Aorta (tissue), 5 donors: Measurements from ENCODE around the gene EHMT2. TPM values are rescaled to one million over a fixed set of nuclear protein-coding genes. Genes with fewer than 3 reads are reported as not detected.

Experiments used
- ATAC-seq: fragments of 200-7000 bp; cut with Tn5 transposase; one replicate; pipeline ENCODE4 v1.9.1; 2022; ENCODE audit warnings: moderate library complexity; ENCODE audit not compliant: low FRiP score
- DNase-seq, 2 donors: peaks; one replicate each; pipeline ENCODE4 v3.0.0-alpha.2; 2020
- H3K27ac ChIP-seq, 2 donors: one replicate each; pipeline ENCODE4 v1.5.1; 2013; ENCODE audit warnings: low read length in 2 of 2, mild to moderate bottlenecking in 2 of 2, moderate library complexity in 2 of 2, control low read depth in 1 of 2, inconsistent platforms in 1 of 2, low read depth in 1 of 2
- H3K27me3 ChIP-seq, 2 donors: one replicate each; pipeline ENCODE4 v1.6.1; 2013; ENCODE audit warnings: control low read depth in 1 of 2, low read length in 1 of 2, mild to moderate bottlenecking in 1 of 2, moderate library complexity in 1 of 2; ENCODE audit not compliant: insufficient read depth in 2 of 2, control insufficient read depth in 1 of 2
- H3K36me3 ChIP-seq, 2 donors: one replicate each; pipeline ENCODE4 v1.6.1; 2013; ENCODE audit warnings: control low read depth in 1 of 2, low read length in 1 of 2, mild to moderate bottlenecking in 1 of 2; ENCODE audit not compliant: insufficient read depth in 2 of 2, control insufficient read depth in 1 of 2
- H3K4me1 ChIP-seq, 2 donors: one replicate each; pipeline ENCODE4 v1.6.1; 2013; ENCODE audit warnings: low read length in 2 of 2, control low read depth in 1 of 2, mild to moderate bottlenecking in 1 of 2, moderate library complexity in 1 of 2; ENCODE audit not compliant: insufficient read depth in 2 of 2, control insufficient read depth in 1 of 2
- H3K4me3 ChIP-seq, 2 donors: one replicate each; pipeline ENCODE4 v1.5.1; 2013; ENCODE audit warnings: low read length in 2 of 2, control low read depth in 1 of 2, mild to moderate bottlenecking in 1 of 2
- H3K9me3 ChIP-seq: one replicate; pipeline ENCODE4 v1.6.1; 2013; ENCODE audit warnings: mild to moderate bottlenecking, low read length; ENCODE audit not compliant: control insufficient read depth
- WGBS, 2 donors: extraction: QIAGEN DNeasy Blood & Tissue Kit; methylation state at CpG; one replicate each; pipeline ENCODE4 v1.1.7; 2013; 5-methylcytosine and 5-hydroxymethylcytosine counted together
- intact Hi-C, 2 donors: fragments of 100-400 bp; cut with DNase I; formaldehyde crosslinking; loops; one replicate each; pipeline versions ENCODE4 v1.14.2 to v1.15.0; 2022
- polyA plus RNA-seq, 2 donors: library from polyadenylated mRNA; stranded (reverse); fragments of 200-250 nt; gene quantifications; one replicate each; pipeline ENCODE4 v1.2.3, GENCODE V29; 2013
- total RNA-seq, 2 donors: library from RNA; stranded (reverse); fragmentation: NEBNext Ultra II Directional; extraction: Animal tissue kit (Norgen Biotek cat#: 25700); gene quantifications; one replicate each; pipeline ENCODE4 v1.2.1, GENCODE V29; 2021
- donor health status: healthy with polysubstance abuse.
- donor health status: Bipolar disorder and iron deficiency.
- donor health status: DM: no; HTN: no; CAD: no.
- donor health status: DM: no; HTN: no; CAD: no.
- donor health status: DM: yes; HTN: yes; CAD: no.

EHMT2 gene
- total and polyA plus RNA-seq, 4 donors = 16.7 to 56.8 (median 32.0) TPM

- no peak overlapping the region for H3K27ac ChIP-seq
- intact Hi-C loops = loop anchor here in 1 of 2 donors (10.0 kb wide), 1 partner anchor 186 kb away; no protein-coding TSS in a partner anchor
- no peaks in the 10 kb centered on the region for H3K9me3 ChIP-seq
- WGBS, 2 donors = 82 to 87% methylated on average over 9 of the region's 9 CpGs
- H3K27me3 ChIP-seq = no peaks in the 10 kb centered on the region
- no peak overlapping the region for H3K4me3 ChIP-seq
- H3K36me3 ChIP-seq = peaks cover 0 to 14% of the 10 kb centered on the region in 2 donors
- DNase-seq = no peak
- no peak for ATAC-seq
- no peaks in the 10 kb centered on the region for H3K4me1 ChIP-seq
Measured at GRCh38 chr6:31881136-31881859, 16.2 kb downstream of the EHMT2 start.

GRCh38 chr6:31880616-31881015 lies 16.9 kb downstream of the EHMT2 start:
- H3K4me3 ChIP-seq = no peak overlapping the region
- peaks cover 0 to 14% of the 10 kb centered on the region in 2 donors for H3K36me3 ChIP-seq
- DNase-seq (no peak), ATAC-seq (no peak)
- intact Hi-C loops = loop anchor here in 1 of 2 donors (10.0 kb wide), 1 partner anchor 186 kb away; no protein-coding TSS in a partner anchor
- no peaks in the 10 kb centered on the region for H3K27me3 ChIP-seq
- 83 to 88% methylated on average over 10 of the region's 10 CpGs for WGBS, 2 donors
- H3K4me1 ChIP-seq = no peaks in the 10 kb centered on the region
- no peak overlapping the region for H3K27ac ChIP-seq
- no peaks in the 10 kb centered on the region for H3K9me3 ChIP-seq

- DNase-seq (no peak), ATAC-seq (no peak)
- Histone ChIP-seq H3K27ac (no peak overlapping the region), H3K9me3 (no peaks in the 10 kb centered on the region), H3K27me3 (no peaks in the 10 kb centered on the region), H3K4me3 (no peak overlapping the region), H3K4me1 (no peaks in the 10 kb centered on the region), H3K36me3 (peaks cover 0 to 14% of the 10 kb centered on the region in 2 donors)
- WGBS, 2 donors = 71 to 73% methylated on average over 10 of the region's 10 CpGs
- intact Hi-C loops = loop anchor here in 1 of 2 donors (10.0 kb wide), 1 partner anchor 185 kb away; no protein-coding TSS in a partner anchor
Measured at GRCh38 chr6:31879901-31880300, 17.6 kb downstream of the EHMT2 start.

GRCh38 chr6:31879143-31879542 lies 18.4 kb downstream of the EHMT2 start:
- intact Hi-C loops = no loop called here
- Histone ChIP-seq H3K4me3 (no peak overlapping the region), H3K27me3 (no peaks in the 10 kb centered on the region), H3K4me1 (no peaks in the 10 kb centered on the region), H3K27ac (no peak overlapping the region), H3K9me3 (no peaks in the 10 kb centered on the region), H3K36me3 (peaks cover 0 to 12% of the 10 kb centered on the region in 2 donors)
- DNase-seq (no peak), ATAC-seq (no peak)
- WGBS, 2 donors = 74 to 76% methylated on average over 13 of the region's 13 CpGs

- no peak for DNase-seq
- ATAC-seq = no peak
- intact Hi-C loops = no loop called here
- Histone ChIP-seq H3K4me3 (no peak within 1 kb of the TSS), H3K4me1 (no peaks in the 10 kb centered on the region), H3K9me3 (no peaks in the 10 kb centered on the region), H3K27ac (no peak within 1 kb of the TSS), H3K36me3 (peaks cover 0 to 12% of the 10 kb centered on the region in 2 donors), H3K27me3 (no peaks in the 10 kb centered on the region)
- WGBS, 2 donors = 45 to 55% methylated on average over 18 of the region's 18 CpGs
Measured at GRCh38 chr6:31878726-31879125, 18.8 kb downstream of the EHMT2 start, which contains the start of gene SLC44A4. TSS of gene SLC44A4 (minus strand) at chr6:31878997. CDS start at chr6:31878980, 17 bp downstream.

- no peak for ATAC-seq
- Histone ChIP-seq H3K4me1 (no peaks in the 10 kb centered on the region), H3K4me3 (no peak overlapping the region), H3K27me3 (no peaks in the 10 kb centered on the region), H3K36me3 (peaks cover 0 to 9% of the 10 kb centered on the region in 2 donors), H3K9me3 (no peaks in the 10 kb centered on the region), H3K27ac (no peak overlapping the region)
- 74 to 80% methylated on average over 3 of the region's 3 CpGs for WGBS, 2 donors
- no peak for DNase-seq
- intact Hi-C loops = no loop called here
Measured at GRCh38 chr6:31878222-31878621, 19.3 kb downstream of the EHMT2 start.

- intact Hi-C loops = no loop called here
- Histone ChIP-seq H3K4me3 (no peak overlapping the region), H3K27ac (no peak overlapping the region), H3K36me3 (peaks cover 0 to 6% of the 10 kb centered on the region in 2 donors), H3K9me3 (no peaks in the 10 kb centered on the region), H3K4me1 (no peaks in the 10 kb centered on the region), H3K27me3 (no peaks in the 10 kb centered on the region)
- ATAC-seq (no peak), DNase-seq (no peak)
- 70% methylated on average over 10 of the region's 10 CpGs for WGBS, 2 donors
Measured at GRCh38 chr6:31877651-31878161, 19.8 kb downstream of the EHMT2 start.

- Histone ChIP-seq H3K36me3 (peaks cover 0 to 6% of the 10 kb centered on the region in 2 donors), H3K4me1 (no peaks in the 10 kb centered on the region), H3K27me3 (no peaks in the 10 kb centered on the region), H3K4me3 (no peak overlapping the region), H3K27ac (no peak overlapping the region), H3K9me3 (no peaks in the 10 kb centered on the region)
- DNase-seq (no peak), ATAC-seq (no peak)
- 51 to 56% methylated on average over 3 of the region's 3 CpGs for WGBS, 2 donors
- intact Hi-C loops = no loop called here
Measured at GRCh38 chr6:31877125-31877650, 20.3 kb downstream of the EHMT2 start.
